ENCODE data around the gene XPR1.

XPR1 gene

GRCh38 chr1:180931529-180931928 is 299.7 kb downstream of the XPR1 start:
- Histone ChIP-seq H3K9me3 (ENCODE audit: control insufficient read depth, low read length) (no peaks in the 10 kb centered on the region), H3K36me3 (ENCODE audit: control insufficient read depth, insufficient read depth, low read length) (no peaks in the 10 kb centered on the region), H3K27ac (ENCODE audit: low read depth, low read length, severe bottlenecking) (no peak overlapping the region), H3K4me1 (ENCODE audit: control insufficient read depth, insufficient read depth, low read length, poor library complexity, severe bottlenecking) (peaks cover 3% of the 10 kb centered on the region), H3K4me3 (ENCODE audit: extremely low read depth, insufficient read depth, low read length, poor library complexity, severe bottlenecking) (no peak overlapping the region)
- 91% methylated on average over 4 of the region's 4 CpGs; no CpG with 5 or more reads in 1 of the 2 experiments for WGBS, 2 experiments (ENCODE audit: insufficient coverage in 2 of 2)

- H3K36me3 ChIP-seq (ENCODE audit: control insufficient read depth, insufficient read depth, low read length): no peaks in the 10 kb centered on the region
- no peak overlapping the region for H3K4me3 ChIP-seq (ENCODE audit: extremely low read depth, insufficient read depth, low read length, poor library complexity, severe bottlenecking)
- no peaks in the 10 kb centered on the region for H3K4me1 ChIP-seq (ENCODE audit: control insufficient read depth, insufficient read depth, low read length, poor library complexity, severe bottlenecking)
- no peak overlapping the region for H3K27ac ChIP-seq (ENCODE audit: low read depth, low read length, severe bottlenecking)
- 97 to 100% methylated on average over 3 of the region's 4 CpGs for WGBS, 2 experiments (ENCODE audit: insufficient coverage in 2 of 2)
- no peaks in the 10 kb centered on the region for H3K9me3 ChIP-seq (ENCODE audit: control insufficient read depth, low read length)
These were observed 300.6 kb downstream of the XPR1 start for GRCh38 chr1:180932378-180932777.

DNA sequence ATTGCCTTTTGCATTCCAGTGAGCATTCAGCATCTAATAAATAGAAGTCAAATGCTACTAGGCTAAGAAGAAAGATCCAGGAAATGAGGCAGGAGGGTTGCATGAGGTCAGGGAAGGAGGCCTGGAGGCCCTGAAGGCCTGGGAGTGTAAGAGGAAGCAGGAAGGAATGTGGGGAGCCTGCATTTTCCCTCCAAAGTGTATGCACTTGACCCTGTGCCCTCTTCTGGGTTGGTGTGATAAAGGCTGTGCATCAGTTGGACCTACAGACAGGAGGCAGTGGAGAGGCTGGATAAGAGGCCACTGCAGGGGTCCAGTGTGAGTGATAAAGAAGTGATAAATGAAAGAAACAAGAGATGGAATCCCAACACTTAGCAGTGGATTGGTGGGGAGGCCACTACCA is 301.3 kb downstream of the XPR1 start:
- no peaks in the 10 kb centered on the region for H3K36me3 ChIP-seq (ENCODE audit: control insufficient read depth, insufficient read depth, low read length)
- no peak overlapping the region for H3K4me3 ChIP-seq (ENCODE audit: extremely low read depth, insufficient read depth, low read length, poor library complexity, severe bottlenecking)

DNA sequence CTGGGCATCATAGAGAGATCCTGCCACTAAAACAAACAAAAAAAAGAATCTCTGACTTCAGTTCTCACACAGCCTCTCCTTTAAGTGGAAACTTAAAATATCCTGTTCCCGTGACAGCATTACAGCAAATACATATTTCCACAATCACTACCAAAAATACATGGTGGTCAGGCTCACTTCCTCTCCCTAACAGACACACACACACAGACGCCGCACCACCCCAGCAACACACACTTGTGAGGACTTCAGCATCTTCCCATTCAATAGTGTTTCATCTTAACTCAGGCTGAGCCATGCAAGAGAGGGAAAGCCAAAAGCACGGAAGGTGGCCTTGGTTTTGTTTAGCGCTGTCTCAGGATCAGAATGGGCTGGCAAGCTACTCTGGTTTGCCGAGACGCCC is 302.7 kb downstream of the XPR1 start:
- no peak overlapping the region for H3K4me3 ChIP-seq (ENCODE audit: extremely low read depth, insufficient read depth, low read length, poor library complexity, severe bottlenecking)
- no peaks in the 10 kb centered on the region for H3K9me3 ChIP-seq (ENCODE audit: control insufficient read depth, low read length)
- WGBS, 2 experiments (ENCODE audit: insufficient coverage in 2 of 2): 93 to 94% methylated on average over 5 of the region's 7 CpGs
- H3K27ac ChIP-seq (ENCODE audit: low read depth, low read length, severe bottlenecking): no peak overlapping the region
- no peaks in the 10 kb centered on the region for H3K36me3 ChIP-seq (ENCODE audit: control insufficient read depth, insufficient read depth, low read length)
- no peaks in the 10 kb centered on the region for H3K4me1 ChIP-seq (ENCODE audit: control insufficient read depth, insufficient read depth, low read length, poor library complexity, severe bottlenecking)

More for the DNA sequence above, 301.3 kb downstream of the XPR1 start:
- Histone ChIP-seq H3K27ac (ENCODE audit: low read depth, low read length, severe bottlenecking) (no peak overlapping the region), H3K4me1 (ENCODE audit: control insufficient read depth, insufficient read depth, low read length, poor library complexity, severe bottlenecking) (no peaks in the 10 kb centered on the region), H3K9me3 (ENCODE audit: control insufficient read depth, low read length) (no peaks in the 10 kb centered on the region)

- Histone ChIP-seq H3K27ac (ENCODE audit: low read depth, low read length, severe bottlenecking) (no peak overlapping the region), H3K4me1 (ENCODE audit: control insufficient read depth, insufficient read depth, low read length, poor library complexity, severe bottlenecking) (no peaks in the 10 kb centered on the region), H3K4me3 (ENCODE audit: extremely low read depth, insufficient read depth, low read length, poor library complexity, severe bottlenecking) (no peak overlapping the region), H3K36me3 (ENCODE audit: control insufficient read depth, insufficient read depth, low read length) (no peaks in the 10 kb centered on the region), H3K9me3 (ENCODE audit: control insufficient read depth, low read length) (no peaks in the 10 kb centered on the region)
- 87 to 90% methylated on average over 41 to 44 of the region's 45 CpGs for WGBS, 2 experiments (ENCODE audit: insufficient coverage in 2 of 2)
These were observed 303.7 kb downstream of the XPR1 start for GRCh38 chr1:180935326-180936109.

GRCh38 chr1:180936110-180937011 is 304.5 kb downstream of the XPR1 start:
- no peaks in the 10 kb centered on the region for H3K4me1 ChIP-seq (ENCODE audit: control insufficient read depth, insufficient read depth, low read length, poor library complexity, severe bottlenecking)
- no peaks in the 10 kb centered on the region for H3K36me3 ChIP-seq (ENCODE audit: control insufficient read depth, insufficient read depth, low read length)
- no peak overlapping the region for H3K27ac ChIP-seq (ENCODE audit: low read depth, low read length, severe bottlenecking)
- no peak overlapping the region for H3K4me3 ChIP-seq (ENCODE audit: extremely low read depth, insufficient read depth, low read length, poor library complexity, severe bottlenecking)
- WGBS, 2 experiments (ENCODE audit: insufficient coverage in 2 of 2): 94 to 96% methylated on average over 22 to 25 of the region's 28 CpGs
- no peaks in the 10 kb centered on the region for H3K9me3 ChIP-seq (ENCODE audit: control insufficient read depth, low read length)

DNA sequence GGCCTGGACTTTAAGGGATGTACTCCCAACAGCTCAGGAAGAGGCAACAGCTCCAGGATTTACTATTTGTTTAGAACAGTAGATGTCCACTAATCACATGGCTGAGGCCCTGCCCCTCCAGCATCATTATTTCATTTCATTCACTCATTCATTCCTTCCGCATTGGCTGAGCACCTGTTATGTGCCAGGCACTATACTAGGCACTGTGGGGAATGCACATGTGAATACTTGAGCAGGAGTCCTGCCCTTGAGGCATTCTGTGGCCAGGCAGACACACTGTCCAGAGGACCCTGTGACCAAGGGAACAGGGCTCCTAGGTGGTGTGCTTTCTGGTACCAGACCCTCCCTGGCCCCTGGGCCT is 305.2 kb downstream of the XPR1 start:
- H3K27ac ChIP-seq (ENCODE audit: low read depth, low read length, severe bottlenecking): no peak overlapping the region
- H3K4me1 ChIP-seq (ENCODE audit: control insufficient read depth, insufficient read depth, low read length, poor library complexity, severe bottlenecking): no peaks in the 10 kb centered on the region
- no peaks in the 10 kb centered on the region for H3K36me3 ChIP-seq (ENCODE audit: control insufficient read depth, insufficient read depth, low read length)
- WGBS, 2 experiments (ENCODE audit: insufficient coverage in 2 of 2): 100% methylated on average over 1 of the region's 1 CpG; no CpG with 5 or more reads in 1 of the 2 experiments
- no peaks in the 10 kb centered on the region for H3K9me3 ChIP-seq (ENCODE audit: control insufficient read depth, low read length)
- no peak overlapping the region for H3K4me3 ChIP-seq (ENCODE audit: extremely low read depth, insufficient read depth, low read length, poor library complexity, severe bottlenecking)

DNA sequence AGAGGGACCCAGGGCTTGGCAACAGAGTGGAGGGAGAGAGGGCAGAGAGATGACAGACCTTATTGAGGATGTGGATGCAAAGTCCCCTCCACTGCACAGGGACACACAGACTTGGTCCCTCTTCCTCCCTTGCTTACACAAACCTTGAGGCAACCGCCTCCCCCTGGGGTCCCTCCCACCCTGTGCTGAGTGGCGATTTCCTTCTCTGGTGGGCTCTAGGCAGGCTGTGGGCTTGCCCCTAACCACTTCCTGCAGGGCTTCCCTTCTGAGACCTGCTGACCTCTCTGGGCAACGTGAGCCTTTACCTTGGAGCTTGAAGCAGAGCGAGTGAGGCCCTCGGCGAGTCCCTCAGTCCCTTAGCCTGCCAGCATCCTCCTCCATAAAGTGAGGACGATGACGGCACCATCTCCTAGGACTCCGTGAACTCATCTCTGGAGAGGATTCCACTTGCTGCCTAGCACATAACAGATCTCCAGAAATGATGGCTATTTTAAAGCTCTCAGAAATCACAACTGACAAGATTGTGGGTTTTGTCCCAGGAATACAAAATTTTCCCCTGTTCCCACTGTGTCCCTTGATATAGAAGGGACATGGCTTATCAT is 305.9 kb downstream of the XPR1 start:
- Histone ChIP-seq H3K4me3 (ENCODE audit: extremely low read depth, insufficient read depth, low read length, poor library complexity, severe bottlenecking) (no peak overlapping the region), H3K27ac (ENCODE audit: low read depth, low read length, severe bottlenecking) (no peak overlapping the region), H3K4me1 (ENCODE audit: control insufficient read depth, insufficient read depth, low read length, poor library complexity, severe bottlenecking) (no peaks in the 10 kb centered on the region), H3K36me3 (ENCODE audit: control insufficient read depth, insufficient read depth, low read length) (no peaks in the 10 kb centered on the region), H3K9me3 (ENCODE audit: control insufficient read depth, low read length) (no peaks in the 10 kb centered on the region)
- WGBS, 2 experiments (ENCODE audit: insufficient coverage in 2 of 2): 88 to 90% methylated on average over 9 of the region's 9 CpGs

- no peak overlapping the region for H3K4me3 ChIP-seq (ENCODE audit: extremely low read depth, insufficient read depth, low read length, poor library complexity, severe bottlenecking)
- H3K4me1 ChIP-seq (ENCODE audit: control insufficient read depth, insufficient read depth, low read length, poor library complexity, severe bottlenecking): no peaks in the 10 kb centered on the region
- WGBS, 2 experiments (ENCODE audit: insufficient coverage in 2 of 2): 89 to 90% methylated on average over 7 to 8 of the region's 9 CpGs
- no peaks in the 10 kb centered on the region for H3K36me3 ChIP-seq (ENCODE audit: control insufficient read depth, insufficient read depth, low read length)
- H3K9me3 ChIP-seq (ENCODE audit: control insufficient read depth, low read length): no peaks in the 10 kb centered on the region
- no peak overlapping the region for H3K27ac ChIP-seq (ENCODE audit: low read depth, low read length, severe bottlenecking)
These were observed 307.4 kb downstream of the XPR1 start for GRCh38 chr1:180939073-180939710.

DNA sequence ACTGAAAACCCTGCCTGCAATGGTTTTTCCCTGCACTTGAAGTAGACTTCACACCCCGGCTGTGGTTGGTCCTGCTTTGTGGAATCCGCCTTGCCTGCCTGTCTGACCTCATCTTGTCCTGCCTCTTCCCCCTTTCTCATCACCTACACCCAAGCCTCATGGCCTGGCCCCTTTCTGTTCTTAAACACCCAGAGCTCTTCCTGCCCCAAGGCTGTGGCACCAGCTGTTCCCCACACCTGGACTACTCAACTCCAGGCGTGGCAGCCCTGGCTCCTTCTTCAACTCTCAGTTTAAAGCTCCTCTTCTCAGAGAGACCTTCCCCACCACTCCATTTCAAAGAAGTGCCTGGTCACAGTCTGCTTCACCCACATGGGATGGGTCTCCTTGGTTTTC is 307.9 kb downstream of the XPR1 start:
- Histone ChIP-seq H3K9me3 (ENCODE audit: control insufficient read depth, low read length) (no peaks in the 10 kb centered on the region), H3K4me1 (ENCODE audit: control insufficient read depth, insufficient read depth, low read length, poor library complexity, severe bottlenecking) (no peaks in the 10 kb centered on the region), H3K27ac (ENCODE audit: low read depth, low read length, severe bottlenecking) (no peak overlapping the region), H3K36me3 (ENCODE audit: control insufficient read depth, insufficient read depth, low read length) (no peaks in the 10 kb centered on the region), H3K4me3 (ENCODE audit: extremely low read depth, insufficient read depth, low read length, poor library complexity, severe bottlenecking) (no peak overlapping the region)
- 91 to 100% methylated on average over 2 to 3 of the region's 3 CpGs for WGBS, 2 experiments (ENCODE audit: insufficient coverage in 2 of 2)
